Endothelial cell of umbilical vein (primary cell): ENCODE data around the gene TNPO3. TPM values are rescaled to one million over a fixed set of nuclear protein-coding genes. Genes with fewer than 3 reads are reported as not detected.

ENCODE experiments used
- BruUV-seq: library from RNA; stranded (reverse); fragments of 400-500 nt; replicated peaks from 2 replicates; lab custom pipeline; 2021; lab: Mats Ljungman, UMichigan
- CTCF ChIA-PET: fragments of 300-600, 350-600 bp; sonication (Branson Sonifier 250); formaldehyde crosslinking; loops from one replicate; lab custom pipeline; 2021; ENCODE audit warnings: antibody characterized with exemption, inconsistent platforms; lab: Charles Lee
- POLR2A ChIA-PET: fragments of 300-600, 350-600 bp; sonication (Branson Sonifier 250); formaldehyde crosslinking; loops from one replicate; lab custom pipeline; 2021; ENCODE audit warnings: antibody characterized with exemption, inconsistent platforms; lab: Charles Lee
- DNase-seq: peaks from one replicate; pipeline ENCODE4 v3.0.0-alpha.2; 2011; ENCODE audit warnings: low read depth, low spot score
- FAIRE-seq: peaks from 2 replicates; lab custom pipeline; 2011; peaks lifted over from hg19 to GRCh38; lab: Jason Lieb, UNC
- H2AFZ ChIP-seq: 2 replicates; pipeline ENCODE4 v1.6.0; 2012; ENCODE audit warnings: low read depth, low read length, control low read depth, inconsistent platforms
- H3K27ac ChIP-seq: 2 replicates; pipeline ENCODE4 v1.5.1; 2011; ENCODE audit warnings: low read depth, mild to moderate bottlenecking, control low read depth, low read length, moderate library complexity; ENCODE audit not compliant: insufficient read depth
- H3K27me3 ChIP-seq, 2 experiments: 2 replicates each; pipeline versions ENCODE4 v1.6.0 to v1.6.1; 2011; ENCODE audit warnings: low read length in 2 of 2, mixed read lengths in 1 of 2; ENCODE audit not compliant: control insufficient read depth in 2 of 2, insufficient read depth in 2 of 2
- H3K36me3 ChIP-seq, 2 experiments: 2 replicates in 1 of 2; 3 replicates in 1 of 2; pipeline ENCODE4 v1.5.1; 2011; ENCODE audit warnings: low read length in 2 of 2, mild to moderate bottlenecking in 1 of 2, moderate library complexity in 1 of 2; ENCODE audit not compliant: control insufficient read depth in 2 of 2, insufficient read depth in 2 of 2; ENCODE audit errors: extremely low read depth in 1 of 2
- H3K4me1 ChIP-seq: 3 replicates; pipeline ENCODE4 v1.5.1; 2011; ENCODE audit warnings: mild to moderate bottlenecking, low read length; ENCODE audit not compliant: control insufficient read depth, insufficient read depth; ENCODE audit errors: extremely low read depth
- H3K4me2 ChIP-seq: 2 replicates; pipeline ENCODE4 v1.6.1; 2011; ENCODE audit warnings: low read length, control low read depth, mixed read lengths; ENCODE audit not compliant: insufficient read depth
- H3K4me3 ChIP-seq, 3 experiments: fragments of 200-600 bp in 1 of 3; sonication (generic), shearing (Covaris generic) in 1 of 3; replicated peaks in 1 of 3; 2 replicates each; pipeline ENCODE4 v1.5.1; 2011 to 2016; ENCODE audit warnings: control low read depth in 3 of 3, low read length in 3 of 3, mild to moderate bottlenecking in 2 of 3, inconsistent platforms in 1 of 3, low read depth in 1 of 3, moderate library complexity in 1 of 3; ENCODE audit not compliant: insufficient read depth in 1 of 3
- H3K79me2 ChIP-seq: 2 replicates; pipeline ENCODE4 v1.6.0; 2012; ENCODE audit warnings: low read length, inconsistent platforms; ENCODE audit not compliant: control insufficient read depth, insufficient read depth
- H3K9ac ChIP-seq: replicated peaks from 2 replicates; pipeline ENCODE3; 2011; ENCODE audit warnings: low read length, control low read depth; ENCODE audit not compliant: insufficient read depth; ENCODE audit errors: extremely low read depth
- H3K9me1 ChIP-seq: replicated peaks from 3 replicates; pipeline ENCODE4 v1.6.0; 2011; ENCODE audit warnings: mild to moderate bottlenecking, low read length; ENCODE audit not compliant: control insufficient read depth, insufficient read depth; ENCODE audit errors: extremely low read depth
- H3K9me3 ChIP-seq: replicated peaks from 2 replicates; pipeline ENCODE4 v1.5.1; 2012; ENCODE audit warnings: low read length, inconsistent platforms; ENCODE audit not compliant: control insufficient read depth, insufficient read depth
- H4K20me1 ChIP-seq: replicated peaks from 2 replicates; pipeline ENCODE3; 2011; ENCODE audit warnings: mild to moderate bottlenecking, low read length; ENCODE audit not compliant: control insufficient read depth, insufficient read depth; ENCODE audit errors: extremely low read depth
- EZH2 ChIP-seq: IDR thresholded peaks from 2 replicates; pipeline ENCODE4 v1.6.1; 2012; ENCODE audit warnings: borderline replicate concordance, low read depth, mild to moderate bottlenecking, moderate library complexity, low read length, inconsistent platforms; ENCODE audit not compliant: severe bottlenecking
- FOS ChIP-seq: IDR thresholded peaks from 2 replicates; pipeline ENCODE4 v1.6.1; 2011; ENCODE audit warnings: mild to moderate bottlenecking, low read length, moderate library complexity, borderline replicate concordance; ENCODE audit not compliant: insufficient read depth
- GATA2 ChIP-seq: IDR thresholded peaks from 2 replicates; pipeline ENCODE4 v1.7.0; 2011; ENCODE audit warnings: low read depth, mild to moderate bottlenecking, moderate library complexity, mixed read lengths, low read length; ENCODE audit not compliant: insufficient read length, insufficient read depth
- JUN ChIP-seq: IDR thresholded peaks from 2 replicates; pipeline ENCODE4 v1.6.1; 2011; ENCODE audit warnings: borderline replicate concordance, low read depth; ENCODE audit not compliant: insufficient read length, insufficient read depth
- MYC ChIP-seq: IDR thresholded peaks from one replicate; pipeline ENCODE4 v1.6.1; 2011; ENCODE audit warnings: mild to moderate bottlenecking, low read depth, low read length
- POLR2A ChIP-seq: IDR thresholded peaks from 2 replicates; pipeline ENCODE4 v1.6.1; 2012; ENCODE audit warnings: low read depth, mild to moderate bottlenecking, control low read depth, low read length
- POLR2AphosphoS5 ChIP-seq: IDR thresholded peaks from 2 replicates; pipeline ENCODE4 v1.6.1; 2012; ENCODE audit warnings: low read depth, mild to moderate bottlenecking, control low read depth, low read length, moderate library complexity; ENCODE audit not compliant: insufficient read depth
- dilution Hi-C: fragments of 300-500 bp; cut with MboI; formaldehyde crosslinking; loops from one replicate; pipeline ENCODE4 v1.15.0; 2019; ENCODE audit warnings: low sequenced_read_pairs; ENCODE audit not compliant: extremely low pct_ligation_motif_present
- intact Hi-C: fragments of 100-400 bp; cut with micrococcal nuclease; formaldehyde crosslinking; loops from one replicate; pipeline ENCODE4 v1.10.0; 2022
- polyA plus RNA-seq, 4 experiments: library from polyadenylated mRNA; depleted of rRNA in 3 of 4; stranded (reverse) in 3 of 4; unstranded in 1 of 4; fragments of >200 nt; gene quantifications; 2 replicates each; pipeline versions ENCODE4 v1.2.1 to v1.2.3, GENCODE V29; 2011 to 2012; ENCODE audit warnings: missing spikeins in 1 of 4
- total RNA-seq: library from RNA; stranded (reverse); gene quantifications from 2 replicates; pipeline ENCODE4 v1.2.3, GENCODE V29; 2021
- TF ChIP-seq, protein P1 (sequence below), 2 donors: IDR thresholded peaks; 1 replicate in 1 of 2; 2 replicates in 1 of 2; pipeline ENCODE4 v1.5.1; 2011; ENCODE audit warnings: low read length in 2 of 2, mild to moderate bottlenecking in 2 of 2, moderate library complexity in 2 of 2, control low read depth in 1 of 2, inconsistent platforms in 1 of 2, low read depth in 1 of 2; ENCODE audit not compliant: insufficient read depth in 1 of 2; ENCODE audit errors: extremely low read depth in 1 of 2
- TF ChIP-seq, protein P2 (sequence below): IDR thresholded peaks from 2 replicates; pipeline ENCODE4 v1.6.1; 2011; ENCODE audit not compliant: insufficient read depth, insufficient read length

Gene TNPO3
- total and polyA plus RNA-seq, 2 donors (not counting 3 experiments of a cell fraction or from before 2014, with no cell fraction given), result 29.0 to 46.9 TPM

DNA sequence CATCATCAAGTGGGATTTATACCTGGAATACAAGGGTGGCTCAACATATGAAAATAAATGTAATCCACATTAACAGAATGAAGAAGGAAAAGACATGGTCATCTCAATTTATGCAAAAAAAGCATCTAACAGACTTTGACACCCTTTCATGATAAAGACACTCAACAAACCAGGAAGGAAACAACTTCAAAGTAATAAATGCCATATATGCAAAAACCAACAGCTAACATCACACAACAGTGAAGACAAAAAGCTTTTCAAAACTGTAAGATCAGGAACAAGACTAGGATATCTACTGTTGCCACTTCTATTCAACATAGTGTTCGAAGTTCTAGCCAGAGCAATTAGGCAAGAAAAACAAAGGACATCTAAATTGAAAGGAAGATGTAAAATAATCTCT lies 22.9 kb downstream of the TNPO3 start:
- dilution Hi-C loops (no loop called here), intact Hi-C loops (no loop called here)
- no peak for FAIRE-seq
- no peaks in the 10 kb centered on the region for H3K4me1 ChIP-seq
- CTCF ChIA-PET, result no interaction called here
- H3K36me3 ChIP-seq, result peaks cover 0 to 3% of the 10 kb centered on the region in 2 experiments
- no peak overlapping the region for H3K9ac ChIP-seq
- H3K27me3 ChIP-seq, result no peaks in the 10 kb centered on the region
- POLR2A ChIA-PET, result no interaction called here
- DNase-seq, result no peak
- TF ChIP-seq EZH2, result no peak
- TF ChIP-seq, protein P1, sequence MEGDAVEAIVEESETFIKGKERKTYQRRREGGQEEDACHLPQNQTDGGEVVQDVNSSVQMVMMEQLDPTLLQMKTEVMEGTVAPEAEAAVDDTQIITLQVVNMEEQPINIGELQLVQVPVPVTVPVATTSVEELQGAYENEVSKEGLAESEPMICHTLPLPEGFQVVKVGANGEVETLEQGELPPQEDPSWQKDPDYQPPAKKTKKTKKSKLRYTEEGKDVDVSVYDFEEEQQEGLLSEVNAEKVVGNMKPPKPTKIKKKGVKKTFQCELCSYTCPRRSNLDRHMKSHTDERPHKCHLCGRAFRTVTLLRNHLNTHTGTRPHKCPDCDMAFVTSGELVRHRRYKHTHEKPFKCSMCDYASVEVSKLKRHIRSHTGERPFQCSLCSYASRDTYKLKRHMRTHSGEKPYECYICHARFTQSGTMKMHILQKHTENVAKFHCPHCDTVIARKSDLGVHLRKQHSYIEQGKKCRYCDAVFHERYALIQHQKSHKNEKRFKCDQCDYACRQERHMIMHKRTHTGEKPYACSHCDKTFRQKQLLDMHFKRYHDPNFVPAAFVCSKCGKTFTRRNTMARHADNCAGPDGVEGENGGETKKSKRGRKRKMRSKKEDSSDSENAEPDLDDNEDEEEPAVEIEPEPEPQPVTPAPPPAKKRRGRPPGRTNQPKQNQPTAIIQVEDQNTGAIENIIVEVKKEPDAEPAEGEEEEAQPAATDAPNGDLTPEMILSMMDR (IDR thresholded peaks at IDR 0.05; ENCODE audit: extremely low read depth in 1 of 2, insufficient read depth in 1 of 2, low read depth in 1 of 2, low read length in 2 of 2), result no peak
- TF ChIP-seq, protein P2, sequence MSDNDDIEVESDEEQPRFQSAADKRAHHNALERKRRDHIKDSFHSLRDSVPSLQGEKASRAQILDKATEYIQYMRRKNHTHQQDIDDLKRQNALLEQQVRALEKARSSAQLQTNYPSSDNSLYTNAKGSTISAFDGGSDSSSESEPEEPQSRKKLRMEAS, result no peak
- TF ChIP-seq GATA2, result no peak
- TF ChIP-seq JUN, result no peak
- TF ChIP-seq MYC, result no peak
- no peak for TF ChIP-seq POLR2A
- TF ChIP-seq POLR2AphosphoS5, result no peak
- TF ChIP-seq FOS, result no peak
- H3K9me1 ChIP-seq, result no peaks in the 10 kb centered on the region
- no peak overlapping the region for H2AFZ ChIP-seq
- BruUV-seq, result no TSS peak
- H3K79me2 ChIP-seq, result peaks cover 85% of the 10 kb centered on the region
- peaks cover 3% of the 10 kb centered on the region for H4K20me1 ChIP-seq
- H3K4me2 ChIP-seq, result no peak overlapping the region
- H3K4me3 ChIP-seq, result no peak overlapping the region
- no peaks in the 10 kb centered on the region for H3K9me3 ChIP-seq
- H3K27ac ChIP-seq, result no peak overlapping the region
